SU-DHL-6 (cell line): ENCODE results near the gene KCNC1.

ENCODE experiments used
- CTCF ChIP-seq: fragments of 200-600 bp; sonication (generic); IDR thresholded peaks from one replicate; pipeline ENCODE4 v1.5.1; 2017; ENCODE audit warnings: antibody characterized with exemption, mild to moderate bottlenecking, low read length, moderate library complexity; ENCODE audit not compliant: insufficient read depth, poor library complexity, severe bottlenecking
- EZH2phosphoT487 ChIP-seq: fragments of 200-600 bp; sonication (generic), shearing (Covaris generic); conservative IDR thresholded peaks from 2 replicates; pipeline ENCODE4 v1.6.1; 2018; ENCODE audit warnings: mild to moderate bottlenecking, antibody characterized with exemption, low read length, moderate library complexity, mixed read lengths

- TF ChIP-seq CTCF (no peak), EZH2phosphoT487 (no peak)
Measured at GRCh38 chr11:17794981-17795380, 60.4 kb downstream of the KCNC1 start.
